ENCODE measurements around the gene PIK3R6.

Gene PIK3R6

DNA sequence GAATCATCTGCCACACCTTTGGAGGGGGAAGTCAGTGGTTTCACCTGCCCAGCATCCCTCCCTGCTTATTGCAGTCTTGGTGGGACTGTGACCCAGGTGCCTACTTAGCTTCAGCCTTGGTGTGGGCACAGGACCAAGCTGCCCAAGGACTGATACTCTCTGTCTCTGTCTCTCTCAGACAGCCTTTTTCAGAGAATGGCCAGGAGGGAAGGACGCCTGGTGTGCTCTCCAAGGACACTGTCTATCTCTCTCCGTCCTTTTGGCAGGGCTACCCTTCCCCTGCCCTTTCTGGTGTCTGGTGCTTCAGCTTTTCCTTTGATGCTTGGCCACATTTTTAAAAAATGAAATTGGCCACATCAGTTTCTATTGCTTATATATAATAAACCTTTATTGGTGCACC, 19.6 kb downstream of the PIK3R6 start:
- no peak for TF ChIP-seq EZH2 (IDR thresholded peaks at IDR 0.05; ENCODE audit: borderline replicate concordance, low read length)
- TF ChIP-seq, protein P1, sequence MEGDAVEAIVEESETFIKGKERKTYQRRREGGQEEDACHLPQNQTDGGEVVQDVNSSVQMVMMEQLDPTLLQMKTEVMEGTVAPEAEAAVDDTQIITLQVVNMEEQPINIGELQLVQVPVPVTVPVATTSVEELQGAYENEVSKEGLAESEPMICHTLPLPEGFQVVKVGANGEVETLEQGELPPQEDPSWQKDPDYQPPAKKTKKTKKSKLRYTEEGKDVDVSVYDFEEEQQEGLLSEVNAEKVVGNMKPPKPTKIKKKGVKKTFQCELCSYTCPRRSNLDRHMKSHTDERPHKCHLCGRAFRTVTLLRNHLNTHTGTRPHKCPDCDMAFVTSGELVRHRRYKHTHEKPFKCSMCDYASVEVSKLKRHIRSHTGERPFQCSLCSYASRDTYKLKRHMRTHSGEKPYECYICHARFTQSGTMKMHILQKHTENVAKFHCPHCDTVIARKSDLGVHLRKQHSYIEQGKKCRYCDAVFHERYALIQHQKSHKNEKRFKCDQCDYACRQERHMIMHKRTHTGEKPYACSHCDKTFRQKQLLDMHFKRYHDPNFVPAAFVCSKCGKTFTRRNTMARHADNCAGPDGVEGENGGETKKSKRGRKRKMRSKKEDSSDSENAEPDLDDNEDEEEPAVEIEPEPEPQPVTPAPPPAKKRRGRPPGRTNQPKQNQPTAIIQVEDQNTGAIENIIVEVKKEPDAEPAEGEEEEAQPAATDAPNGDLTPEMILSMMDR (IDR thresholded peaks at IDR 0.05; ENCODE audit: low read length) = no peak
- Histone ChIP-seq H3K4me3 (ENCODE audit: low read depth, low read length, poor library complexity, severe bottlenecking) (no peak overlapping the region), H3K9me2 (ENCODE audit: low read depth, low read length) (no peaks in the 10 kb centered on the region), H3K27ac (ENCODE audit: low read depth, low read length, poor library complexity, severe bottlenecking) (no peak overlapping the region), H2AFZ (ENCODE audit: low read length) (no peak overlapping the region), H3F3A (ENCODE audit: insufficient read depth, low read length) (no peaks in the 10 kb centered on the region), H3K4me2 (ENCODE audit: low read length) (no peak overlapping the region), H4K20me1 (ENCODE audit: insufficient read depth, low read length) (no peaks in the 10 kb centered on the region), H3K4me1 (ENCODE audit: insufficient read depth, low read length, severe bottlenecking) (no peaks in the 10 kb centered on the region), H3K27me3 (ENCODE audit: insufficient read depth, low read length) (no peaks in the 10 kb centered on the region), H3K79me2 (ENCODE audit: insufficient read depth, low read length) (no peaks in the 10 kb centered on the region), H3K9me3 (ENCODE audit: low read length) (no peaks in the 10 kb centered on the region), H3K9ac (ENCODE audit: low read length) (no peak overlapping the region), H3K36me3 (ENCODE audit: insufficient read depth, low read length) (no peaks in the 10 kb centered on the region)

DNA sequence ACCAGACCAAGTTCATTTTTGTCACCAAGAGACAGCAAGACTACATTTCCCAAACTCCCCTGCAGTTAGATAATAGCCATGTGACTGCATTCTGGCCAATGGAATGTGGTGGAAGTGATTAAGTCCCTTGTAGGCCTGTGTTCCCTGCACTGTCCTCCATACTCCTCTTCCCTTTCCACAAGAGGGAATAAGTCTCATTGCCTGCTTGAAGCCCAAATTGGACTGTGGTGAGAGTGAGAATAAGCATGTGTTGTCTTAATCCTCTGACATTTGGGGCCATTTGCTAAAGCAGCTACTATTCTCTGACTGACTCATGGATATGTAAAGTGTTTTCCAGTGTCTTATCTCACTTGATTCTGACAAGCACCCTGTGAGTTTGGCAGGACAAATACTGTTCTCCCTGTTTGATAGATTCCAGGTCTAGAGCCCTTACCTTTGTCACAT, 20.7 kb downstream of the PIK3R6 start:
- H2AFZ ChIP-seq (ENCODE audit: low read length) = no peak overlapping the region
- no peaks in the 10 kb centered on the region for H3K4me1 ChIP-seq (ENCODE audit: insufficient read depth, low read length, severe bottlenecking)

DNA sequence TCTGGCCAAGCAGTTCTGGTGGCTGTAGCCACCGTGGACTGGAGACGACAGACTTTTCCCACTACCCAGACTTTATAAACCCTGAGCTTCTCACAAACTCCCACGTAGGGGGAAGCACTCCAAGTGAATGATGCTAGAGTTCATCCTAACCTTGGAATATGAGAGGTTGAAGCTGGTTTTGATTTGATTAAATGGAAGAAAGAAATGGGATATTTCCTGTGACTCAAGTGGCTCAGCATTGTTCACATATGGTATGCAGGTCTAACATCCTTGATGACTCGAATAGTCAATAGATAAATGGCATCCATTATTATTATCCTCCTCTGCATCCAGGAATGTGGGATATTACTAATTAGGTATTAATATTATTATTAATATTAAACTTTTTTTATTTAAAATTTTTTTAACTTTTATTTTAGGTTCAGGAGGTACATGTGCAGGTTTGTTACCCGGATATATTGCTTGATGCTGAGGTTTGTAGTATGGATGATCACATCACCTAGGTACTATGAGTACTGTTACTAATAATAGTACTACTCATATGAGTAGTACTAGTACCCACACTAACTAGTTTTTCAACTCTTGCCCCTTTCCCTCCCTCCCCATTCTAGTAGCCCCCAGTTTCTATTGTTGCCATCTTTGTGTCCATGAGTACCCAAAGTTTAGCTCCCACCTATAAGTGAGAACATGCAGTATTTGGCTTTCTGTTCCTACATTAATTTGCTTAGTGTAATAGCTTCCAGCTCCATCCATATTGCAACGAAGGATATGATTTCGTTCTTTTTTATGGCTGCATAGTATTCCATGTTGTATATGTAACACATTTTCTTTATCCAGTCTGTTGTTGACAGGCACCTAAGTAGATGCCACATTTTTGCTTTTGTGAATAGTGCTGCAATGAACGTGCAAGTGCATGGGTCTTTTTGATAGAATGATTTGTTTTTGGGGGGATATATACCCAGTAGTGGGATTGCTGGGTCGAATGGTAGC, 22.9 kb downstream of the PIK3R6 start:
- Histone ChIP-seq H2AFZ (ENCODE audit: low read length) (no peak overlapping the region), H3K9me3 (ENCODE audit: low read length) (no peaks in the 10 kb centered on the region), H4K20me1 (ENCODE audit: insufficient read depth, low read length) (no peaks in the 10 kb centered on the region), H3K27me3 (ENCODE audit: insufficient read depth, low read length) (peaks cover 2% of the 10 kb centered on the region; the same call in 1 of the 2 replicates), H3K4me2 (ENCODE audit: low read length) (no peak overlapping the region), H3F3A (ENCODE audit: insufficient read depth, low read length) (no peaks in the 10 kb centered on the region), H3K79me2 (ENCODE audit: insufficient read depth, low read length) (no peaks in the 10 kb centered on the region), H3K4me3 (ENCODE audit: low read depth, low read length, poor library complexity, severe bottlenecking) (no peak overlapping the region), H3K36me3 (ENCODE audit: insufficient read depth, low read length) (no peaks in the 10 kb centered on the region), H3K9me2 (ENCODE audit: low read depth, low read length) (no peaks in the 10 kb centered on the region), H3K9ac (ENCODE audit: low read length) (no peak overlapping the region), H3K27ac (ENCODE audit: low read depth, low read length, poor library complexity, severe bottlenecking) (no peak overlapping the region), H3K4me1 (ENCODE audit: insufficient read depth, low read length, severe bottlenecking) (no peaks in the 10 kb centered on the region)
- TF ChIP-seq, protein P1 (IDR thresholded peaks at IDR 0.05; ENCODE audit: low read length) = no peak
- no peak for TF ChIP-seq EZH2 (IDR thresholded peaks at IDR 0.05; ENCODE audit: borderline replicate concordance, low read length)

More for the DNA sequence above, 20.7 kb downstream of the PIK3R6 start:
- Histone ChIP-seq H3K79me2 (ENCODE audit: insufficient read depth, low read length) (no peaks in the 10 kb centered on the region), H3K27ac (ENCODE audit: low read depth, low read length, poor library complexity, severe bottlenecking) (no peak overlapping the region), H3F3A (ENCODE audit: insufficient read depth, low read length) (no peaks in the 10 kb centered on the region), H3K4me2 (ENCODE audit: low read length) (no peak overlapping the region), H3K36me3 (ENCODE audit: insufficient read depth, low read length) (no peaks in the 10 kb centered on the region), H4K20me1 (ENCODE audit: insufficient read depth, low read length) (no peaks in the 10 kb centered on the region), H3K9ac (ENCODE audit: low read length) (no peak overlapping the region), H3K27me3 (ENCODE audit: insufficient read depth, low read length) (no peaks in the 10 kb centered on the region), H3K4me3 (ENCODE audit: low read depth, low read length, poor library complexity, severe bottlenecking) (no peak overlapping the region), H3K9me2 (ENCODE audit: low read depth, low read length) (no peaks in the 10 kb centered on the region), H3K9me3 (ENCODE audit: low read length) (no peaks in the 10 kb centered on the region)
- no peak for TF ChIP-seq EZH2 (IDR thresholded peaks at IDR 0.05; ENCODE audit: borderline replicate concordance, low read length)
- TF ChIP-seq, protein P1 (IDR thresholded peaks at IDR 0.05; ENCODE audit: low read length) = no peak

All from OCI-LY1 (cell line).